HepG2 (cell line): ENCODE data around the gene MTHFD1L. TPM values are rescaled to one million over a fixed set of nuclear protein-coding genes. Genes with fewer than 3 reads are reported as not detected.

ENCODE experiments used
- BRD4 ChIP-seq: sonication (generic); formaldehyde crosslinking; IDR thresholded peaks from 2 replicates; pipeline ENCODE4 v1.4.0; 2020; ENCODE audit warnings: missing genetic modification reagents
- EP300 ChIP-seq, 3 experiments: sonication (generic) in 1 of 3; formaldehyde crosslinking in 1 of 3; IDR thresholded peaks; 2 replicates each; pipeline versions ENCODE4 v1.5.1 to v1.6.1; 2011 to 2020; ENCODE audit warnings: low read depth in 2 of 3, low read length in 2 of 3, borderline replicate concordance in 1 of 3, improper control_type of control experiment in 1 of 3, mild to moderate bottlenecking in 1 of 3, missing genetic modification reagents in 1 of 3, moderate library complexity in 1 of 3
- KDM6A ChIP-seq: IDR thresholded peaks from 2 replicates; pipeline ENCODE4 v1.6.1; 2016; ENCODE audit warnings: low read depth
- MBNL3 ChIP-seq: fragments of 250-450 bp; sonication (Bioruptor Pico); conservative IDR thresholded peaks from 2 replicates; pipeline ENCODE4 v1.8.0; 2022; ENCODE audit warnings: mild to moderate bottlenecking, inconsistent platforms
- MED13 ChIP-seq: sonication (generic); formaldehyde crosslinking; IDR thresholded peaks from 2 replicates; pipeline ENCODE4 v1.5.0; 2020; ENCODE audit warnings: missing genetic modification reagents
- MTA1 ChIP-seq: sonication (generic); formaldehyde crosslinking; IDR thresholded peaks from 2 replicates; pipeline ENCODE4 v1.4.0; 2020; ENCODE audit warnings: missing genetic modification reagents, mild to moderate bottlenecking, borderline replicate concordance
- NCOA1 ChIP-seq: sonication (generic); formaldehyde crosslinking; IDR thresholded peaks from 2 replicates; pipeline ENCODE4 v1.9.0; 2021; ENCODE audit warnings: missing genetic modification reagents
- ONECUT2 ChIP-seq: sonication (generic); formaldehyde crosslinking; IDR thresholded peaks from 2 replicates; pipeline ENCODE4 v1.4.0; 2020; ENCODE audit warnings: missing genetic modification reagents
- REPIN1 ChIP-seq: sonication (generic); formaldehyde crosslinking; IDR thresholded peaks from 2 replicates; pipeline ENCODE4 v1.8.0; 2022; ENCODE audit warnings: missing genetic modification reagents, low read depth, mild to moderate bottlenecking, borderline replicate concordance
- SPEN ChIP-seq: sonication (generic); formaldehyde crosslinking; IDR thresholded peaks from 2 replicates; pipeline ENCODE4 v1.5.1; 2020; ENCODE audit warnings: low read depth, mild to moderate bottlenecking, missing genetic modification reagents
- SYNCRIP ChIP-seq: fragments of 200-400 bp; formaldehyde crosslinking; IDR thresholded peaks from 2 replicates; pipeline ENCODE4 v1.6.1; 2018; ENCODE audit warnings: mild to moderate bottlenecking, low read depth, low read length; ENCODE audit not compliant: insufficient read depth
- TBL1XR1 ChIP-seq: fragments of 150-350 bp; IDR thresholded peaks from 2 replicates; pipeline ENCODE4 v1.6.1; 2014; ENCODE audit warnings: borderline replicate concordance, low read length; ENCODE audit not compliant: partially characterized antibody
- YY1 ChIP-seq: IDR thresholded peaks from 2 replicates; pipeline ENCODE4 v1.6.1; 2011; ENCODE audit warnings: low read length, low read depth, moderate library complexity, mild to moderate bottlenecking; ENCODE audit not compliant: insufficient read depth, insufficient replicate concordance
- ZNF232 ChIP-seq: sonication (generic); formaldehyde crosslinking; IDR thresholded peaks from 2 replicates; pipeline ENCODE4 v1.4.0; 2020; ENCODE audit warnings: missing genetic modification reagents, borderline replicate concordance
- ZNF256 ChIP-seq: sonication (generic); formaldehyde crosslinking; conservative IDR thresholded peaks from 2 replicates; pipeline ENCODE4 v1.4.0; 2020; ENCODE audit warnings: missing genetic modification reagents
- ZNF678 ChIP-seq: sonication (generic); formaldehyde crosslinking; IDR thresholded peaks from 2 replicates; pipeline ENCODE4 v1.4.0; 2020; ENCODE audit warnings: mild to moderate bottlenecking, missing genetic modification reagents
- ZNF737 ChIP-seq: sonication (generic); formaldehyde crosslinking; IDR thresholded peaks from 2 replicates; pipeline ENCODE4 v1.5.0; 2020; ENCODE audit warnings: missing genetic modification reagents, mild to moderate bottlenecking, borderline replicate concordance
- ZNF766 ChIP-seq: sonication (generic); formaldehyde crosslinking; IDR thresholded peaks from 2 replicates; pipeline ENCODE4 v1.5.0; 2020; ENCODE audit warnings: missing genetic modification reagents, borderline replicate concordance
- ZSCAN30 ChIP-seq: sonication (generic); formaldehyde crosslinking; IDR thresholded peaks from 2 replicates; pipeline ENCODE4 v1.5.0; 2020; ENCODE audit warnings: mild to moderate bottlenecking, missing genetic modification reagents
- polyA plus RNA-seq, 8 experiments: library from polyadenylated mRNA; depleted of rRNA in 3 of 8; stranded (reverse) in 7 of 8; unstranded in 1 of 8; fragments of >200 nt; fragmentation: Illumina TruSeq in 4 of 8; extraction: Trizol in 4 of 8; gene quantifications; 2 replicates each; pipeline versions ENCODE4 v1.2.1 to v1.2.3, GENCODE V29; 2011 to 2016; ENCODE audit warnings: low read depth in 4 of 8, missing spikeins in 1 of 8, mixed read lengths in 1 of 8; ENCODE audit not compliant: insufficient read depth in 1 of 8
- total RNA-seq, 5 experiments: library from RNA; depleted of rRNA; stranded (reverse); fragments of >200 nt; fragmentation: Illumina TruSeq; extraction: Trizol; gene quantifications; 2 replicates each; pipeline ENCODE4 v1.2.3, GENCODE V29; 2016; ENCODE audit warnings: low read depth in 1 of 5
- TF ChIP-seq, protein P1 (sequence below): IDR thresholded peaks from 2 replicates; pipeline ENCODE4 v1.6.1; 2016; ENCODE audit warnings: missing compliant biosample characterization, missing genetic modification reagents, borderline replicate concordance
- TF ChIP-seq, protein P2 (sequence below): sonication (generic); formaldehyde crosslinking; conservative IDR thresholded peaks from 2 replicates; pipeline ENCODE4 v1.8.0; 2022; ENCODE audit warnings: low read depth, missing genetic modification reagents
- TF ChIP-seq, protein P3 (sequence below): sonication (generic); formaldehyde crosslinking; IDR thresholded peaks from 2 replicates; pipeline ENCODE4 v1.8.0; 2022; ENCODE audit warnings: missing genetic modification reagents, mild to moderate bottlenecking, inconsistent platforms, borderline replicate concordance
- TF ChIP-seq, protein P4 (sequence below): sonication (generic); formaldehyde crosslinking; IDR thresholded peaks from 2 replicates; pipeline ENCODE4 v1.5.0; 2020; ENCODE audit warnings: mild to moderate bottlenecking, missing genetic modification reagents, moderate library complexity

The MTHFD1L gene
- total and polyA plus RNA-seq, 2 of the 13 experiments (the other 11 are each of a cell fraction or from before 2014, with no cell fraction given): 24.0 to 39.6 TPM

DNA sequence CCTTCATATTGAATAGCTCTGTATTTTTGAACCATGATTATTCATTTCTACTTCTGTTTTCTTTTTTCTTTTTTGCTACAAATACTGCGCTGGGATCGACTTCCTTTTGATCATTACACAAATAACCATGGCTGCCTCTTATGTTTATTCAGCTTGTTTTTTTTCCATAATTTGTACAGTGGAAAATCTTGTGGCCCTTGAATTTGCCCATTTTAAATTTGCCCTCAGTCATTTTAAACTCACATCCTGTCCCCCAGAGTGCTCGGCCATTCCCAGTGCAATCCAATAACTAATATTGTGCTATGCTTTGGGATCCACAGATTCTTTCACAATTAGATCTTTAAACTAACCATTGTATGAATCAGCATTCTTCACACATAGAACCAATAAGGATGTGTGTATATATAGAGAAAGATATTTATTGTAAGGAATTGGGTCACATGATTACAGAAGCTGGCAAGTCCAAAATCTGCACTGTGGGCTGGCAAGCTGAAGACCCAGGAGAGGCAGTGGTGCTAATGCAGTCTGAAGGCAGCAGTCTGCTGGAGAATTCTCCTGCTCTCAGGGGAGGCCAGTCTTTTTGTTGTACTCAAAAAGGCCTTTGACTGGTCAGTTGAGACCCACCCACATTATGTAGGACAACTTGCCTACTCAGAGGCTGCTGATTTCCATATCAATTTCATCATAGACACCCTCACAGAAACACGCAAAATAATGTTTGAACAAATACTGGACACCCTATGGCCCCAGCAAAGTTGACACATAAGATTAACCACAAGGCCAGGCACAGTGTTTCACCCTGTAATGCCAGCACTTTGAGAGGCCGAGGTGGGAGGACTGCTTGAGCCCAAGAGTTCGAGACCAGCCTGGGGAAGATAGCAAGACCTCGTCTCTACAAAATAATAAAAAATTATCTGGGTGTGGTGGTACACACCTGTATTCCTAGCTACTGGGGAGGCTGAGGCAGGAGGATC lies 147.1 kb downstream of the MTHFD1L start (continued):
- TF ChIP-seq, protein P1, sequence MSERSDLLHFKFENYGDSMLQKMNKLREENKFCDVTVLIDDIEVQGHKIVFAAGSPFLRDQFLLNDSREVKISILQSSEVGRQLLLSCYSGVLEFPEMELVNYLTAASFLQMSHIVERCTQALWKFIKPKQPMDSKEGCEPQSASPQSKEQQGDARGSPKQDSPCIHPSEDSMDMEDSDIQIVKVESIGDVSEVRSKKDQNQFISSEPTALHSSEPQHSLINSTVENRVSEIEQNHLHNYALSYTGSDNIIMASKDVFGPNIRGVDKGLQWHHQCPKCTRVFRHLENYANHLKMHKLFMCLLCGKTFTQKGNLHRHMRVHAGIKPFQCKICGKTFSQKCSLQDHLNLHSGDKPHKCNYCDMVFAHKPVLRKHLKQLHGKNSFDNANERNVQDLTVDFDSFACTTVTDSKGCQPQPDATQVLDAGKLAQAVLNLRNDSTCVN (CRISPR knock-in tag): no peak
- TF ChIP-seq ONECUT2 (CRISPR knock-in tag) (no peak), MED13 (no peak), SYNCRIP (no peak), MBNL3 (CRISPR knock-in tag) (no peak), ZNF678 (CRISPR knock-in tag) (no peak), ZNF232 (CRISPR knock-in tag) (no peak), TBL1XR1 (no peak), ZSCAN30 (CRISPR knock-in tag) (no peak), NCOA1 (no peak), ZNF737 (no peak), BRD4 (CRISPR knock-in tag) (no peak), KDM6A (CRISPR knock-in tag) (no peak), MTA1 (CRISPR knock-in tag) (no peak), ZNF256 (CRISPR knock-in tag) (no peak), REPIN1 (CRISPR knock-in tag) (no peak), EP300 (IDR thresholded peaks at IDR 0.05; ENCODE audit: low read depth in 2 of 2, low read length in 2 of 2) (peak in 1 of 2 experiments; percentile 29; a peak in 1 of 4 replicates), EP300 (CRISPR knock-in tag; IDR thresholded peaks at IDR 0.05; ENCODE audit: borderline replicate concordance) (peak; percentile 36; the same call in 1 of the 2 replicates), ZNF766 (CRISPR knock-in tag) (no peak), SPEN (no peak), YY1 (no peak)
- TF ChIP-seq, protein P2, sequence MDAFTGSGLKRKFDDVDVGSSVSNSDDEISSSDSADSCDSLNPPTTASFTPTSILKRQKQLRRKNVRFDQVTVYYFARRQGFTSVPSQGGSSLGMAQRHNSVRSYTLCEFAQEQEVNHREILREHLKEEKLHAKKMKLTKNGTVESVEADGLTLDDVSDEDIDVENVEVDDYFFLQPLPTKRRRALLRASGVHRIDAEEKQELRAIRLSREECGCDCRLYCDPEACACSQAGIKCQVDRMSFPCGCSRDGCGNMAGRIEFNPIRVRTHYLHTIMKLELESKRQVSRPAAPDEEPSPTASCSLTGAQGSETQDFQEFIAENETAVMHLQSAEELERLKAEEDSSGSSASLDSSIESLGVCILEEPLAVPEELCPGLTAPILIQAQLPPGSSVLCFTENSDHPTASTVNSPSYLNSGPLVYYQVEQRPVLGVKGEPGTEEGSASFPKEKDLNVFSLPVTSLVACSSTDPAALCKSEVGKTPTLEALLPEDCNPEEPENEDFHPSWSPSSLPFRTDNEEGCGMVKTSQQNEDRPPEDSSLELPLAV: no peak
- TF ChIP-seq, protein P3, sequence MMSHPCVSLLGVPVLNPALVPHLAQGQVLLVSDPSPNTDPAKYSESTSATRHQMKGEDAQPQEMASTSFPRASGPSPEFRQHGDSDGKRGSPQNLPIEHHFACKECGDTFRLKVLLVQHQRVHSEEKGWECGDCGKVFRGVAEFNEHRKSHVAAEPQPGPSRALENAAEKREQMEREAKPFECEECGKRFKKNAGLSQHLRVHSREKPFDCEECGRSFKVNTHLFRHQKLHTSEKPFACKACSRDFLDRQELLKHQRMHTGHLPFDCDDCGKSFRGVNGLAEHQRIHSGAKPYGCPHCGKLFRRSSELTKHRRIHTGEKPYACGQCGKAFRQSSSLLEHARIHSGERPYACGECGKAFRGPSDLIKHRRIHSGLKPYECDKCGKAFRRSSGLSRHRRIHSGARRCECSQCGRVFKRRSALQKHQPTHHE (CRISPR knock-in tag): no peak
- TF ChIP-seq, protein P4, sequence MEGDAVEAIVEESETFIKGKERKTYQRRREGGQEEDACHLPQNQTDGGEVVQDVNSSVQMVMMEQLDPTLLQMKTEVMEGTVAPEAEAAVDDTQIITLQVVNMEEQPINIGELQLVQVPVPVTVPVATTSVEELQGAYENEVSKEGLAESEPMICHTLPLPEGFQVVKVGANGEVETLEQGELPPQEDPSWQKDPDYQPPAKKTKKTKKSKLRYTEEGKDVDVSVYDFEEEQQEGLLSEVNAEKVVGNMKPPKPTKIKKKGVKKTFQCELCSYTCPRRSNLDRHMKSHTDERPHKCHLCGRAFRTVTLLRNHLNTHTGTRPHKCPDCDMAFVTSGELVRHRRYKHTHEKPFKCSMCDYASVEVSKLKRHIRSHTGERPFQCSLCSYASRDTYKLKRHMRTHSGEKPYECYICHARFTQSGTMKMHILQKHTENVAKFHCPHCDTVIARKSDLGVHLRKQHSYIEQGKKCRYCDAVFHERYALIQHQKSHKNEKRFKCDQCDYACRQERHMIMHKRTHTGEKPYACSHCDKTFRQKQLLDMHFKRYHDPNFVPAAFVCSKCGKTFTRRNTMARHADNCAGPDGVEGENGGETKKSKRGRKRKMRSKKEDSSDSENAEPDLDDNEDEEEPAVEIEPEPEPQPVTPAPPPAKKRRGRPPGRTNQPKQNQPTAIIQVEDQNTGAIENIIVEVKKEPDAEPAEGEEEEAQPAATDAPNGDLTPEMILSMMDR (CRISPR knock-in tag): no peak
